Neuronal stem cell (in vitro differentiated cells): ENCODE results near the gene CDH12.
"Not testable (repeated sequence)": the region's sequence is repeated elsewhere in the genome, so short reads cannot be mapped to it uniquely, and the experiment has no call there.

Experiments used
- DNase-seq: peaks from one replicate; pipeline ENCODE4 v3.0.0-alpha.2; 2013; ENCODE audit warnings: low spot score
- H2AFZ ChIP-seq: one replicate; pipeline ENCODE4 v1.6.1; 2013; ENCODE audit warnings: mild to moderate bottlenecking, low read length, inconsistent platforms
- H2AK5ac ChIP-seq: 2 replicates; pipeline ENCODE4 v1.6.1; 2013; ENCODE audit warnings: low read depth, mild to moderate bottlenecking, inconsistent platforms, low read length, moderate library complexity, mixed read lengths
- H2BK120ac ChIP-seq: 2 replicates; pipeline ENCODE4 v1.6.1; 2013; ENCODE audit warnings: low read depth, mild to moderate bottlenecking, inconsistent platforms, low read length, moderate library complexity, mixed read lengths
- H2BK12ac ChIP-seq: one replicate; pipeline ENCODE4 v1.6.1; 2013; ENCODE audit warnings: low read length, inconsistent platforms
- H2BK15ac ChIP-seq: 2 replicates; pipeline ENCODE4 v1.6.1; 2013; ENCODE audit warnings: mild to moderate bottlenecking, low read length, inconsistent platforms, mixed read lengths
- H2BK5ac ChIP-seq: one replicate; pipeline ENCODE4 v1.6.1; 2013; ENCODE audit warnings: inconsistent platforms, mild to moderate bottlenecking, low read length, moderate library complexity
- H3K14ac ChIP-seq: one replicate; pipeline ENCODE4 v1.6.1; 2013; ENCODE audit warnings: low read length, inconsistent platforms
- H3K18ac ChIP-seq: 2 replicates; pipeline ENCODE4 v1.6.1; 2013; ENCODE audit warnings: low read length, inconsistent platforms
- H3K23ac ChIP-seq: 2 replicates; pipeline ENCODE4 v1.6.1; 2013; ENCODE audit warnings: low read depth, mild to moderate bottlenecking, mixed read lengths, low read length, inconsistent platforms; ENCODE audit not compliant: poor library complexity
- H3K27ac ChIP-seq: replicated peaks from 3 replicates; pipeline ENCODE4 v1.5.1; 2013; ENCODE audit warnings: low read length, inconsistent platforms
- H3K27me3 ChIP-seq, 3 experiments: 2 replicates each; pipeline ENCODE4 v1.6.1; 2013; ENCODE audit warnings: low read length in 3 of 3, mild to moderate bottlenecking in 2 of 3, inconsistent platforms in 1 of 3, low read depth in 1 of 3, mixed read lengths in 1 of 3, moderate library complexity in 1 of 3; ENCODE audit not compliant: control insufficient read depth in 3 of 3, insufficient read depth in 3 of 3
- H3K36me3 ChIP-seq, 2 donors: replicated peaks in 1 of 2; 2 replicates each; pipeline ENCODE4 v1.6.1; 2013; ENCODE audit warnings: low read length in 2 of 2; ENCODE audit not compliant: control insufficient read depth in 2 of 2, insufficient read depth in 2 of 2
- H3K4ac ChIP-seq: 2 replicates; pipeline ENCODE4 v1.6.1; 2013; ENCODE audit warnings: inconsistent platforms, mild to moderate bottlenecking, low read length, moderate library complexity
- H3K4me1 ChIP-seq, 2 donors: 1 replicate in 1 of 2; 2 replicates in 1 of 2; pipeline ENCODE4 v1.6.1; 2013; ENCODE audit warnings: low read length in 2 of 2, low read depth in 1 of 2; ENCODE audit not compliant: control insufficient read depth in 2 of 2, insufficient read depth in 1 of 2
- H3K4me2 ChIP-seq: one replicate; pipeline ENCODE4 v1.6.1; 2013; ENCODE audit warnings: mild to moderate bottlenecking, low read length, inconsistent platforms; ENCODE audit not compliant: insufficient read depth, poor library complexity, severe bottlenecking
- H3K4me3 ChIP-seq, 2 donors: 2 replicates each; pipeline ENCODE4 v1.5.1; 2013; ENCODE audit warnings: low read length in 2 of 2, mild to moderate bottlenecking in 2 of 2, inconsistent platforms in 1 of 2, moderate library complexity in 1 of 2
- H3K79me1 ChIP-seq: one replicate; pipeline ENCODE4 v1.6.1; 2013; ENCODE audit warnings: low read depth, mild to moderate bottlenecking, inconsistent platforms, low read length, moderate library complexity
- H3K9ac ChIP-seq: one replicate; pipeline ENCODE4 v1.6.1; 2013; ENCODE audit warnings: mild to moderate bottlenecking, low read depth, low read length, inconsistent platforms; ENCODE audit not compliant: poor library complexity
- H3K9me3 ChIP-seq, 2 donors: replicated peaks in 1 of 2; 2 replicates each; pipeline versions ENCODE3 to v1.6.1; 2013; ENCODE audit warnings: low read length in 2 of 2, mild to moderate bottlenecking in 2 of 2, inconsistent platforms in 1 of 2, low read depth in 1 of 2, mixed read lengths in 1 of 2, moderate library complexity in 1 of 2; ENCODE audit not compliant: control insufficient read depth in 2 of 2, insufficient read depth in 1 of 2
- H4K8ac ChIP-seq: one replicate; pipeline ENCODE4 v1.6.1; 2013; ENCODE audit warnings: low read depth, mild to moderate bottlenecking, inconsistent platforms, low read length, moderate library complexity
- H4K91ac ChIP-seq: one replicate; pipeline ENCODE4 v1.6.1; 2013; ENCODE audit warnings: low read length, low read depth, mild to moderate bottlenecking, inconsistent platforms; ENCODE audit not compliant: poor library complexity
- WGBS, 2 donors: extraction: QIAGEN DNeasy Blood & Tissue Kit; methylation state at CpG; one replicate each; pipeline ENCODE4 v1.1.7; 2013; ENCODE audit warnings: missing lambda C conversion rate in 2 of 2, mixed read lengths in 1 of 2; ENCODE audit not compliant: insufficient read length in 2 of 2, insufficient replicate concordance in 1 of 2; ENCODE audit errors: extremely low coverage in 2 of 2; 5-methylcytosine and 5-hydroxymethylcytosine counted together

The CDH12 gene

GRCh38 chr5:22348027-22348426 is 505.1 kb downstream of the CDH12 start:
- Histone ChIP-seq H4K8ac (no peak overlapping the region), H3K9ac (no peak overlapping the region), H3K27ac (no peak overlapping the region), H3K14ac (no peak overlapping the region), H2BK5ac (no peak overlapping the region), H3K4ac (no peak overlapping the region), H3K79me1 (no peaks in the 10 kb centered on the region), H4K91ac (no peak overlapping the region), H3K23ac (no peak overlapping the region), H3K27me3 (no peaks in the 10 kb centered on the region), H2BK15ac (no peak overlapping the region), H2AK5ac (no peak overlapping the region), H3K9me3 (no peaks in the 10 kb centered on the region), H3K4me1 (no peaks in the 10 kb centered on the region), H2AFZ (no peak overlapping the region), H3K4me2 (no peak overlapping the region), H3K18ac (no peak overlapping the region), H3K36me3 (no peaks in the 10 kb centered on the region), H2BK120ac (no peak overlapping the region), H2BK12ac (no peak overlapping the region), H3K4me3 (no peak overlapping the region)
- DNase-seq = no peak
- no CpG with 5 or more reads among the region's 6 CpGs for WGBS, 2 donors

GRCh38 chr5:22344000-22344399 is 509.1 kb downstream of the CDH12 start:
- no peak overlapping the region for H2BK120ac ChIP-seq
- no peak overlapping the region for H3K4ac ChIP-seq
- no peak overlapping the region for H2BK15ac ChIP-seq
- no peak overlapping the region for H2AK5ac ChIP-seq
- WGBS, 2 donors = no CpG with 5 or more reads among the region's 2 CpGs
- H3K36me3 ChIP-seq = no peaks in the 10 kb centered on the region
- H3K23ac ChIP-seq = no peak overlapping the region
- H3K27ac ChIP-seq = no peak overlapping the region
- no peak overlapping the region for H3K9ac ChIP-seq
- no peak overlapping the region for H2BK12ac ChIP-seq
- no peaks in the 10 kb centered on the region for H3K79me1 ChIP-seq
- no peaks in the 10 kb centered on the region for H3K9me3 ChIP-seq
- no peak overlapping the region for H2BK5ac ChIP-seq
- DNase-seq = no peak
- H4K8ac ChIP-seq = no peak overlapping the region
- H3K4me3 ChIP-seq = no peak overlapping the region
- no peak overlapping the region for H3K14ac ChIP-seq
- no peak overlapping the region for H4K91ac ChIP-seq
- no peaks in the 10 kb centered on the region for H3K4me1 ChIP-seq
- H3K4me2 ChIP-seq = no peak overlapping the region
- H3K18ac ChIP-seq = no peak overlapping the region
- no peaks in the 10 kb centered on the region for H3K27me3 ChIP-seq
- H2AFZ ChIP-seq = no peak overlapping the region

- no peak overlapping the region for H3K4ac ChIP-seq
- no peak overlapping the region for H3K27ac ChIP-seq
- H2BK15ac ChIP-seq = no peak overlapping the region
- no peak overlapping the region for H3K18ac ChIP-seq
- H2BK120ac ChIP-seq = no peak overlapping the region
- H2BK5ac ChIP-seq = no peak overlapping the region
- no peak overlapping the region for H4K91ac ChIP-seq
- H3K4me3 ChIP-seq = no peak overlapping the region
- DNase-seq = no peak
- H3K36me3 ChIP-seq = no peaks in the 10 kb centered on the region
- H3K9me3 ChIP-seq = peaks cover 3 to 5% of the 10 kb centered on the region in 2 donors
- no peak overlapping the region for H4K8ac ChIP-seq
- no peaks in the 10 kb centered on the region for H3K4me1 ChIP-seq
- H3K23ac ChIP-seq = no peak overlapping the region
- no peak overlapping the region for H3K9ac ChIP-seq
- H2BK12ac ChIP-seq = no peak overlapping the region
- H3K27me3 ChIP-seq = no peaks in the 10 kb centered on the region
- H3K4me2 ChIP-seq = no peak overlapping the region
- no CpG with 5 or more reads among the region's 2 CpGs for WGBS, 2 donors
- H2AK5ac ChIP-seq = no peak overlapping the region
- no peaks in the 10 kb centered on the region for H3K79me1 ChIP-seq
- H3K14ac ChIP-seq = no peak overlapping the region
- no peak overlapping the region for H2AFZ ChIP-seq
Measured at GRCh38 chr5:22341406-22341805, 511.7 kb downstream of the CDH12 start.

GRCh38 chr5:22332949-22333348 is 520.2 kb downstream of the CDH12 start:
- H3K9ac ChIP-seq, H3K4me1 ChIP-seq, H2BK15ac ChIP-seq, H3K79me1 ChIP-seq, H4K91ac ChIP-seq, H2BK12ac ChIP-seq, H2BK120ac ChIP-seq, H2AK5ac ChIP-seq, H2BK5ac ChIP-seq, H3K23ac ChIP-seq, H3K9me3 ChIP-seq, H3K4me2 ChIP-seq, H3K27ac ChIP-seq, H3K36me3 ChIP-seq, H3K4ac ChIP-seq, H3K27me3 ChIP-seq, H2AFZ ChIP-seq, H3K4me3 ChIP-seq, H4K8ac ChIP-seq, DNase-seq, H3K18ac ChIP-seq, H3K14ac ChIP-seq: not testable (repeated sequence)
- WGBS, 2 donors = no CpG with 5 or more reads among the region's 3 CpGs
